ENCODE results near the gene CTU1. TPM values are rescaled to one million over a fixed set of nuclear protein-coding genes. Genes with fewer than 3 reads are reported as not detected.
"Not testable (repeated sequence)": the region's sequence is repeated elsewhere in the genome, so short reads cannot be mapped to it uniquely, and the experiment has no call there.

CTU1 gene
- total and polyA plus RNA-seq, 10 of the 15 experiments (the other 5 are each of a cell fraction or from before 2014, with no cell fraction given), result 0.02 to 10.5 (median 3.0) TPM; not detected in 1

GRCh38 chr19:51144482-51145045, 36.4 kb upstream of the CTU1 start (continued):
- TF ChIP-seq PRDM15 (CRISPR knock-in tag; IDR thresholded peaks at IDR 0.05), result no peak
- no peak for TF ChIP-seq NR2C2 (IDR thresholded peaks at IDR 0.05; ENCODE audit: borderline replicate concordance, control insufficient read depth, insufficient read length, low read depth)
- TF ChIP-seq CREB1 (IDR thresholded peaks at IDR 0.05; ENCODE audit: low read depth), result no peak
- TF ChIP-seq CBFB (IDR thresholded peaks at IDR 0.05; ENCODE audit: low read depth), result no peak

- SMC1A ChIA-PET (ENCODE audit: uncharacterized antibody, unreplicated experiment), result no interaction called here
- H3K4me3 ChIP-seq, result no peak overlapping the region
Measured at GRCh38 chr19:51143486-51143885, 35.3 kb upstream of the CTU1 start.

GRCh38 chr19:51142809-51143475, 34.7 kb upstream of the CTU1 start:
- BruUV-seq (replicated peaks); H4K20me1 ChIP-seq (ENCODE audit: control insufficient read depth, insufficient read depth); ATAC-seq; POLR2A ChIA-PET; H3K27ac ChIP-seq (ENCODE audit: control insufficient read depth, insufficient read depth); RAD21 ChIA-PET (ENCODE audit: unreplicated experiment); FAIRE-seq; H3K79me2 ChIP-seq (ENCODE audit: control insufficient read depth, insufficient read depth, low read length); H3K9me3 ChIP-seq (replicated peaks; ENCODE audit: control insufficient read depth, insufficient read depth, low read length); H2AFZ ChIP-seq (ENCODE audit: control insufficient read depth, low read depth, low read length); H3K4me1 ChIP-seq (ENCODE audit: control insufficient read depth, insufficient read depth, low read length); in situ Hi-C loops (cut with MboI); H3K4me3 ChIP-seq; DNase-seq (ENCODE audit: low read depth, low spot score); H3K27me3 ChIP-seq (replicated peaks in 1 of 2; ENCODE audit: control insufficient read depth in 2 of 2, insufficient read depth in 2 of 2, low read length in 1 of 2); SMC1A ChIA-PET (ENCODE audit: uncharacterized antibody, unreplicated experiment); H3K9ac ChIP-seq (ENCODE audit: control insufficient read depth, insufficient read depth, low read length); H3K4me2 ChIP-seq (ENCODE audit: control insufficient read depth, insufficient read depth); intact Hi-C loops (cut with micrococcal nuclease; ENCODE audit: unreplicated experiment); H3K36me3 ChIP-seq (ENCODE audit: control insufficient read depth in 2 of 2, insufficient read depth in 2 of 2, low read length in 1 of 2): not testable (repeated sequence)
- 10% methylated on average over 11 of the region's 15 CpGs for WGBS (ENCODE audit: insufficient coverage, insufficient replicate concordance, low lambda C conversion rate, missing lambda C conversion rate)
- CTCF ChIA-PET, result interaction anchor here (1.0 kb wide), 1 partner anchor 16 kb away, joined by 3 read pairs; no protein-coding TSS in a partner anchor

More at GRCh38 chr19:51143486-51143885, 35.3 kb upstream of the CTU1 start:
- H2AFZ ChIP-seq (ENCODE audit: control insufficient read depth, low read depth, low read length), result no peak overlapping the region
- no peaks in the 10 kb centered on the region for H3K36me3 ChIP-seq (ENCODE audit: control insufficient read depth in 2 of 2, insufficient read depth in 2 of 2, low read length in 1 of 2)
- DNase-seq (ENCODE audit: low read depth, low spot score) (no peak), ATAC-seq (no peak), FAIRE-seq (no peak)
- H3K27me3 ChIP-seq (replicated peaks in 1 of 2; ENCODE audit: control insufficient read depth in 2 of 2, insufficient read depth in 2 of 2, low read length in 1 of 2), result no peaks in the 10 kb centered on the region; a peak in 1 of 4 replicates
- in situ Hi-C loops (cut with MboI) (no loop called here), intact Hi-C loops (cut with micrococcal nuclease; ENCODE audit: unreplicated experiment) (no loop called here)
- H3K4me1 ChIP-seq (ENCODE audit: control insufficient read depth, insufficient read depth, low read length), result no peaks in the 10 kb centered on the region
- no peaks in the 10 kb centered on the region for H3K9me3 ChIP-seq (replicated peaks; ENCODE audit: control insufficient read depth, insufficient read depth, low read length)
- ChIA-PET RAD21 (ENCODE audit: unreplicated experiment) (no interaction called here), CTCF (no interaction called here), POLR2A (no interaction called here)
- BruUV-seq (replicated peaks), result no TSS peak
- H4K20me1 ChIP-seq (ENCODE audit: control insufficient read depth, insufficient read depth), result no peaks in the 10 kb centered on the region
- WGBS (ENCODE audit: insufficient coverage, insufficient replicate concordance, low lambda C conversion rate, missing lambda C conversion rate), result 5% methylated on average over 5 of the region's 5 CpGs
- no peak overlapping the region for H3K9ac ChIP-seq (ENCODE audit: control insufficient read depth, insufficient read depth, low read length)
- no peak for TF ChIP-seq NKRF (conservative IDR thresholded peaks at IDR 0.05)
- H3K27ac ChIP-seq (ENCODE audit: control insufficient read depth, insufficient read depth), result no peak overlapping the region
- H3K79me2 ChIP-seq (ENCODE audit: control insufficient read depth, insufficient read depth, low read length), result no peaks in the 10 kb centered on the region
- H3K4me2 ChIP-seq (ENCODE audit: control insufficient read depth, insufficient read depth), result no peak overlapping the region

All from GM12878 (cell line).